MM.1S (cell line): ENCODE results near the gene TNFSF13B.
A peak's percentile ranks its signal among the peaks of the same experiment; 100 is the strongest.

ENCODE experiments used
- DNase-seq: peaks from one replicate; pipeline ENCODE4 v3.0.0-alpha.2; 2015
- H2AFZ ChIP-seq: fragments of 300-600 bp; sonication (generic); 2 replicates; pipeline ENCODE4 v1.6.0; 2016; ENCODE audit warnings: antibody characterized with exemption, low read length
- H3F3A ChIP-seq: fragments of 300-600 bp; sonication (generic); 2 replicates; pipeline ENCODE4 v1.6.1; 2016; ENCODE audit warnings: mild to moderate bottlenecking, antibody characterized with exemption, low read length, moderate library complexity, mixed read lengths; ENCODE audit not compliant: insufficient read depth
- H3K27ac ChIP-seq: fragments of 300-600 bp; sonication (generic); 2 replicates; pipeline ENCODE4 v1.5.1; 2016; ENCODE audit warnings: mild to moderate bottlenecking, low read length
- H3K27me3 ChIP-seq: fragments of 300-600 bp; sonication (generic); replicated peaks from 2 replicates; pipeline ENCODE4 v1.6.0; 2016; ENCODE audit warnings: low read length; ENCODE audit not compliant: insufficient read depth
- H3K36me3 ChIP-seq: fragments of 300-600 bp; sonication (generic); replicated peaks from 2 replicates; pipeline ENCODE4 v1.6.1; 2016; ENCODE audit warnings: mild to moderate bottlenecking, low read length, mixed read lengths; ENCODE audit not compliant: insufficient read depth
- H3K4me1 ChIP-seq: fragments of 300-600 bp; sonication (generic); 2 replicates; pipeline ENCODE4 v1.6.1; 2016; ENCODE audit warnings: low read length, mixed read lengths
- H3K4me2 ChIP-seq: fragments of 300-600 bp; sonication (generic); 2 replicates; pipeline ENCODE4 v1.6.0; 2016; ENCODE audit warnings: low read depth, low read length
- H3K4me3 ChIP-seq: fragments of 300-600 bp; sonication (generic); 2 replicates; pipeline ENCODE4 v1.5.1; 2016; ENCODE audit warnings: low read length, mixed read lengths
- H3K79me2 ChIP-seq: fragments of 300-600 bp; sonication (generic); 2 replicates; pipeline ENCODE4 v1.6.1; 2016; ENCODE audit warnings: mixed run types, low read length, mixed read lengths
- H3K9ac ChIP-seq: fragments of 300-600 bp; sonication (generic); 2 replicates; pipeline ENCODE4 v1.6.1; 2016; ENCODE audit warnings: low read length, mixed read lengths
- H3K9me2 ChIP-seq: fragments of 300-600 bp; sonication (generic); replicated peaks from 2 replicates; pipeline ENCODE4 v1.6.1; 2016; ENCODE audit warnings: mild to moderate bottlenecking, low read length, mixed read lengths; ENCODE audit not compliant: insufficient read depth
- H3K9me3 ChIP-seq: fragments of 300-600 bp; sonication (generic); replicated peaks from 2 replicates; pipeline ENCODE4 v1.6.1; 2016; ENCODE audit warnings: mild to moderate bottlenecking, low read length, mixed read lengths; ENCODE audit not compliant: insufficient read depth
- H4K20me1 ChIP-seq: fragments of 300-600 bp; sonication (generic); 2 replicates; pipeline ENCODE4 v1.6.1; 2016; ENCODE audit warnings: mild to moderate bottlenecking, low read length, moderate library complexity, mixed read lengths; ENCODE audit not compliant: insufficient read depth
- CTCF ChIP-seq: fragments of 300-600 bp; sonication (generic); IDR thresholded peaks from 2 replicates; pipeline ENCODE4 v1.5.1; 2016; ENCODE audit warnings: antibody characterized with exemption, low read length, mixed read lengths
- EZH2 ChIP-seq: fragments of 300-600 bp; sonication (generic); optimal IDR thresholded peaks from 2 replicates; pipeline ENCODE3; 2017; ENCODE audit warnings: low read depth, mild to moderate bottlenecking, antibody characterized with exemption, low read length, mixed read lengths
- EZH2phosphoT487 ChIP-seq: fragments of 300-600 bp; sonication (generic); IDR thresholded peaks from 2 replicates; pipeline ENCODE4 v1.6.1; 2018; ENCODE audit warnings: antibody characterized with exemption, low read length

The TNFSF13B gene

GRCh38 chr13:108270442-108270841, 924 bp downstream of the TNFSF13B start:
- Histone ChIP-seq H3K9ac (peak overlapping the region; percentile 17; the same call in 1 of the 2 replicates), H3K4me2 (peak overlapping the region; percentile 81), H3K4me1 (no peaks in the 10 kb centered on the region), H3K79me2 (no peaks in the 10 kb centered on the region), H3K4me3 (peak overlapping the region; percentile 49), H3F3A (peaks cover 18% of the 10 kb centered on the region), H2AFZ (peak overlapping the region; percentile 54), H4K20me1 (no peaks in the 10 kb centered on the region), H3K9me3 (no peaks in the 10 kb centered on the region), H3K27ac (peak overlapping the region; percentile 31; the same call in 1 of the 2 replicates), H3K36me3 (no peaks in the 10 kb centered on the region), H3K27me3 (no peaks in the 10 kb centered on the region), H3K9me2 (no peaks in the 10 kb centered on the region)
- peak; percentile 16 for DNase-seq
- TF ChIP-seq CTCF (no peak), EZH2 (no peak), EZH2phosphoT487 (no peak)

GRCh38 chr13:108272333-108272732, 2.8 kb downstream of the TNFSF13B start:
- Histone ChIP-seq H3K79me2 (no peaks in the 10 kb centered on the region), H3K36me3 (no peaks in the 10 kb centered on the region), H3K4me3 (no peak overlapping the region), H3K9ac (no peak overlapping the region), H4K20me1 (no peaks in the 10 kb centered on the region), H3K9me3 (no peaks in the 10 kb centered on the region), H3K27ac (no peak overlapping the region), H2AFZ (no peak overlapping the region), H3K4me1 (no peaks in the 10 kb centered on the region), H3K9me2 (no peaks in the 10 kb centered on the region), H3K27me3 (no peaks in the 10 kb centered on the region), H3F3A (peaks cover 18% of the 10 kb centered on the region), H3K4me2 (no peak overlapping the region)
- TF ChIP-seq EZH2 (no peak), CTCF (no peak), EZH2phosphoT487 (no peak)
- DNase-seq = no peak

GRCh38 chr13:108273429-108274118, 4.1 kb downstream of the TNFSF13B start:
- Histone ChIP-seq H3K4me3 (no peak overlapping the region), H3K4me2 (no peak overlapping the region), H3K4me1 (no peaks in the 10 kb centered on the region), H3F3A (peaks cover 18% of the 10 kb centered on the region), H3K79me2 (no peaks in the 10 kb centered on the region), H2AFZ (no peak overlapping the region), H3K9me2 (no peaks in the 10 kb centered on the region), H3K9ac (no peak overlapping the region), H3K9me3 (no peaks in the 10 kb centered on the region), H3K36me3 (no peaks in the 10 kb centered on the region), H3K27me3 (no peaks in the 10 kb centered on the region), H3K27ac (no peak overlapping the region), H4K20me1 (no peaks in the 10 kb centered on the region)
- TF ChIP-seq EZH2 (no peak), EZH2phosphoT487 (no peak), CTCF (no peak)
- DNase-seq = no peak
